Endothelial cell of umbilical vein (primary cell): Measurements from ENCODE around the gene PGBD5.

Experiments
- EZH2 ChIP-seq: IDR thresholded peaks from 2 replicates; pipeline ENCODE4 v1.6.1; 2012; ENCODE audit warnings: borderline replicate concordance, low read depth, mild to moderate bottlenecking, moderate library complexity, low read length, inconsistent platforms; ENCODE audit not compliant: severe bottlenecking
- GATA2 ChIP-seq: IDR thresholded peaks from 2 replicates; pipeline ENCODE4 v1.7.0; 2011; ENCODE audit warnings: low read depth, mild to moderate bottlenecking, moderate library complexity, mixed read lengths, low read length; ENCODE audit not compliant: insufficient read length, insufficient read depth
- JUN ChIP-seq: IDR thresholded peaks from 2 replicates; pipeline ENCODE4 v1.6.1; 2011; ENCODE audit warnings: borderline replicate concordance, low read depth; ENCODE audit not compliant: insufficient read length, insufficient read depth
- MYC ChIP-seq: IDR thresholded peaks from one replicate; pipeline ENCODE4 v1.6.1; 2011; ENCODE audit warnings: mild to moderate bottlenecking, low read depth, low read length
- POLR2A ChIP-seq: IDR thresholded peaks from 2 replicates; pipeline ENCODE4 v1.6.1; 2012; ENCODE audit warnings: low read depth, mild to moderate bottlenecking, control low read depth, low read length
- POLR2AphosphoS5 ChIP-seq: IDR thresholded peaks from 2 replicates; pipeline ENCODE4 v1.6.1; 2012; ENCODE audit warnings: low read depth, mild to moderate bottlenecking, control low read depth, low read length, moderate library complexity; ENCODE audit not compliant: insufficient read depth
- TF ChIP-seq, protein P1 (sequence below), 2 donors: IDR thresholded peaks; 1 replicate in 1 of 2; 2 replicates in 1 of 2; pipeline ENCODE4 v1.5.1; 2011; ENCODE audit warnings: low read length in 2 of 2, mild to moderate bottlenecking in 2 of 2, moderate library complexity in 2 of 2, control low read depth in 1 of 2, inconsistent platforms in 1 of 2, low read depth in 1 of 2; ENCODE audit not compliant: insufficient read depth in 1 of 2; ENCODE audit errors: extremely low read depth in 1 of 2
- TF ChIP-seq, protein P2 (sequence below): IDR thresholded peaks from 2 replicates; pipeline ENCODE4 v1.6.1; 2011; ENCODE audit not compliant: insufficient read depth, insufficient read length

DNA sequence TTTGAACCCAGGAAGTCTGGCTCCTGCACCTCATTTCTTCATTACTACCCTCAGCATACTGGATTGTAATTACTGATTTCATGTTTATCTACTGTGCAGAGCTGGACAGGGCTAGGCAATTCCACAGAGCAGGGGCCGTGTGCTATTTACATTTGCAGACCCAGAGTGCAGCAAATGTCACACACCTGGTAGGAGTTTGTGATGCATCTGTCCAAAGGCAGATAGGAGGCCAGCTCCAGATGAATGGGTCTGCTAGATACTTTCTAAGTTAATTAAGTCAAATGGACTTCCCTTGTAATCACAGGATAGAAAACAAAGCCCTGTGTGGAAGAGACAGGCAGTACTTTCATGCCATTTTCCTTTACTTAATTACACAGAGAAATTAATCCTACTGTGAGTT lies 46.2 kb downstream of the PGBD5 start:
- TF ChIP-seq POLR2AphosphoS5 (no peak), POLR2A (no peak), JUN (no peak), MYC (no peak), EZH2 (no peak), GATA2 (no peak)
- TF ChIP-seq, protein P1, sequence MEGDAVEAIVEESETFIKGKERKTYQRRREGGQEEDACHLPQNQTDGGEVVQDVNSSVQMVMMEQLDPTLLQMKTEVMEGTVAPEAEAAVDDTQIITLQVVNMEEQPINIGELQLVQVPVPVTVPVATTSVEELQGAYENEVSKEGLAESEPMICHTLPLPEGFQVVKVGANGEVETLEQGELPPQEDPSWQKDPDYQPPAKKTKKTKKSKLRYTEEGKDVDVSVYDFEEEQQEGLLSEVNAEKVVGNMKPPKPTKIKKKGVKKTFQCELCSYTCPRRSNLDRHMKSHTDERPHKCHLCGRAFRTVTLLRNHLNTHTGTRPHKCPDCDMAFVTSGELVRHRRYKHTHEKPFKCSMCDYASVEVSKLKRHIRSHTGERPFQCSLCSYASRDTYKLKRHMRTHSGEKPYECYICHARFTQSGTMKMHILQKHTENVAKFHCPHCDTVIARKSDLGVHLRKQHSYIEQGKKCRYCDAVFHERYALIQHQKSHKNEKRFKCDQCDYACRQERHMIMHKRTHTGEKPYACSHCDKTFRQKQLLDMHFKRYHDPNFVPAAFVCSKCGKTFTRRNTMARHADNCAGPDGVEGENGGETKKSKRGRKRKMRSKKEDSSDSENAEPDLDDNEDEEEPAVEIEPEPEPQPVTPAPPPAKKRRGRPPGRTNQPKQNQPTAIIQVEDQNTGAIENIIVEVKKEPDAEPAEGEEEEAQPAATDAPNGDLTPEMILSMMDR (IDR thresholded peaks at IDR 0.05; ENCODE audit: extremely low read depth in 1 of 2, insufficient read depth in 1 of 2, low read depth in 1 of 2, low read length in 2 of 2): no peak
- TF ChIP-seq, protein P2, sequence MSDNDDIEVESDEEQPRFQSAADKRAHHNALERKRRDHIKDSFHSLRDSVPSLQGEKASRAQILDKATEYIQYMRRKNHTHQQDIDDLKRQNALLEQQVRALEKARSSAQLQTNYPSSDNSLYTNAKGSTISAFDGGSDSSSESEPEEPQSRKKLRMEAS: no peak
